ENCODE measurements around the gene ADCYAP1. TPM values are rescaled to one million over a fixed set of nuclear protein-coding genes. Genes with fewer than 3 reads are reported as not detected.

The ADCYAP1 gene
- total RNA-seq, 4 donors from 2014 or later: not detected

DNA sequence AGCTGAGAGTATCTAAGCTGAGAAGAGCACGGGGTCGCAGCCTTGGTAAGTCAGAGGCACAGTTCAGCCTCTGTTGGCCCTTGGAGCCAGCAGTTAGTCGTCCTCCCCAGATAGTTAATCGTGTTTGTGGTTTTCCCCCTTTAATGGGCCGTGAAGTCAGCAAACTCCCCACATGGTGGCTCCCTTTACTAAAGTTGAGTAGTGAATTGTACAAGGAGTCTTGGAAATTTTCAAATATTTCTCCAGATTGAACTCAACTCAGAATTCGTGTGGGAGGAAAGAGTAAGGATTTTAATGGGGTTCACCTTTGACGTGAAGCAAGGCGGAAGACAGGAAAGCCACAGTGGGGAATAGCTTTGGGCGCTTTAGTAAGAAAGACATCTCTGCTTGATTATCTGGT lies 2.4 kb upstream of the ADCYAP1 start:
- peaks cover 0 to 35% of the 10 kb centered on the region in 2 donors for H3K27me3 ChIP-seq

DNA sequence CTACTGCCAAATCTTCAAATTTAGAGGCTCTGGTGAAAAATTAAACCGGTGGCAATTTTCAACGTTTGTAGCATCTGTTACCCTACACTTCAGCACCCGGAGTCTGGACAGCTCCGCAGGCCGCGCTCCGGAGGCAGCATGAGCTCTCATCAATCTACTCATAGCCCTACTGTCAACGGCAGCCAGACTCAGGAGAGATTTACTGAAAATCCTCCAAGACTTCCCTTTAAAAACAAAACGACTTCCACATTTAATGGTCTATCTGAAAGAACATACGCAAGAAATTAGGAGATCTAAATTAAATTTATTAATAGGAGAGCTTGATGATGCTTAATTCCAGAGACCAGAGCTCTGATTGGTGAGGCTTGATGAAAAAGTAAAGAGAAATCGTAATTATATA lies 970 bp upstream of the ADCYAP1 start:
- Histone ChIP-seq H3K4me1 (peaks cover 0 to 32% (median 4%) of the 10 kb centered on the region in 4 donors), H3K9me3 (peaks cover 0 to 3% (median 0%) of the 10 kb centered on the region in 4 donors), H3K27me3 (peaks cover 0 to 43% of the 10 kb centered on the region in 2 donors), H3K27ac (no peak overlapping the region), H3K4me3 (no peak overlapping the region), H3K36me3 (no peaks in the 10 kb centered on the region)
- TF ChIP-seq, protein P1, sequence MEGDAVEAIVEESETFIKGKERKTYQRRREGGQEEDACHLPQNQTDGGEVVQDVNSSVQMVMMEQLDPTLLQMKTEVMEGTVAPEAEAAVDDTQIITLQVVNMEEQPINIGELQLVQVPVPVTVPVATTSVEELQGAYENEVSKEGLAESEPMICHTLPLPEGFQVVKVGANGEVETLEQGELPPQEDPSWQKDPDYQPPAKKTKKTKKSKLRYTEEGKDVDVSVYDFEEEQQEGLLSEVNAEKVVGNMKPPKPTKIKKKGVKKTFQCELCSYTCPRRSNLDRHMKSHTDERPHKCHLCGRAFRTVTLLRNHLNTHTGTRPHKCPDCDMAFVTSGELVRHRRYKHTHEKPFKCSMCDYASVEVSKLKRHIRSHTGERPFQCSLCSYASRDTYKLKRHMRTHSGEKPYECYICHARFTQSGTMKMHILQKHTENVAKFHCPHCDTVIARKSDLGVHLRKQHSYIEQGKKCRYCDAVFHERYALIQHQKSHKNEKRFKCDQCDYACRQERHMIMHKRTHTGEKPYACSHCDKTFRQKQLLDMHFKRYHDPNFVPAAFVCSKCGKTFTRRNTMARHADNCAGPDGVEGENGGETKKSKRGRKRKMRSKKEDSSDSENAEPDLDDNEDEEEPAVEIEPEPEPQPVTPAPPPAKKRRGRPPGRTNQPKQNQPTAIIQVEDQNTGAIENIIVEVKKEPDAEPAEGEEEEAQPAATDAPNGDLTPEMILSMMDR (IDR thresholded peaks at IDR 0.05): no peak
- TF ChIP-seq POLR2A (IDR thresholded peaks at IDR 0.05): no peak
- no peak for DNase-seq

More for the DNA sequence above, 2.4 kb upstream of the ADCYAP1 start:
- Histone ChIP-seq H3K27ac (no peak overlapping the region), H3K4me1 (peaks cover 0 to 20% (median 2%) of the 10 kb centered on the region in 4 donors), H3K36me3 (no peaks in the 10 kb centered on the region), H3K4me3 (no peak overlapping the region), H3K9me3 (no peaks in the 10 kb centered on the region)
- no peak for TF ChIP-seq POLR2A (IDR thresholded peaks at IDR 0.05)
- TF ChIP-seq, protein P1 (IDR thresholded peaks at IDR 0.05): no peak
- DNase-seq: no peak

- no peak overlapping the region for H3K27ac ChIP-seq
- H3K4me3 ChIP-seq: no peak overlapping the region
- no peak for DNase-seq
- H3K36me3 ChIP-seq: no peaks in the 10 kb centered on the region
- peaks cover 0 to 40% (median 4%) of the 10 kb centered on the region in 4 donors for H3K4me1 ChIP-seq
- TF ChIP-seq, protein P1 (IDR thresholded peaks at IDR 0.05): no peak
- no peak for TF ChIP-seq POLR2A (IDR thresholded peaks at IDR 0.05)
- peaks cover 0 to 3% (median 0%) of the 10 kb centered on the region in 4 donors for H3K9me3 ChIP-seq
- peaks cover 0 to 49% of the 10 kb centered on the region in 2 donors for H3K27me3 ChIP-seq
These were observed 756 bp downstream of the ADCYAP1 start for GRCh38 chr18:905307-905947.

DNA sequence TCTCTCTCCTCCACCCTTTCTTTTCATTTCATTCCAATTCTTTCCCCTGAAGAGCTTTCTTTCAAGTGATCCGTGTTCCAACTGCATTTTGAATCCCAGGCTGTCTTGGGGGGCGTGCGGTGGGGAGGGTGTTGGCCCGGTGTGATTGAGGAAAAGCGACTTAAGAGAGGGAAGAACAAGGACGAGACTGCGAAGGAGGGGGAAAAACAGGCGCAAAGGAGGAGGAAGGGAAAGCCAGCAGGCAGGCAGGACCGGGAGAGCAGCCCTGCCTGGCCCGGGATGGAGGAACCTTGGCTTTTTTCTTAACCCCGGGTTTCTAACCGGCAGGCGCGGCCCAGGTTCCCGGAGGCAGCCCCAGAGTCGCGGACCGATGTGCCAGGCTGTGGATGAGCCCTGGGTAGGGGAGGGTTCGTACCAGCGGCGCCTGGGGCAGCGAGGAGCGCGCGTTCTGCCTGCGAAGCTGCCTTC lies 1.3 kb downstream of the ADCYAP1 start:
- no peak for TF ChIP-seq POLR2A (IDR thresholded peaks at IDR 0.05)
- TF ChIP-seq, protein P1 (IDR thresholded peaks at IDR 0.05): no peak
- Histone ChIP-seq H3K27me3 (peaks cover 0 to 49% of the 10 kb centered on the region in 2 donors), H3K9me3 (peaks cover 0 to 3% (median 0%) of the 10 kb centered on the region in 4 donors), H3K27ac (no peak overlapping the region), H3K4me1 (peaks cover 0 to 40% (median 4%) of the 10 kb centered on the region in 4 donors), H3K4me3 (no peak overlapping the region), H3K36me3 (no peaks in the 10 kb centered on the region)
- no peak for DNase-seq

GRCh38 chr18:906416-907114 lies 1.9 kb downstream of the ADCYAP1 start:
- no peaks in the 10 kb centered on the region for H3K36me3 ChIP-seq
- no peak for TF ChIP-seq POLR2A (IDR thresholded peaks at IDR 0.05)
- TF ChIP-seq, protein P1 (IDR thresholded peaks at IDR 0.05): no peak
- no peak overlapping the region for H3K27ac ChIP-seq
- DNase-seq: no peak
- peak overlapping the region in 2 of 4 donors; percentile 40 to 42 for H3K4me3 ChIP-seq
- H3K4me1 ChIP-seq: peaks cover 0 to 40% (median 4%) of the 10 kb centered on the region in 4 donors
- H3K27me3 ChIP-seq: peaks cover 0 to 49% of the 10 kb centered on the region in 2 donors
- H3K9me3 ChIP-seq: peaks cover 0 to 3% (median 0%) of the 10 kb centered on the region in 4 donors
